Endothelial cell of umbilical vein (primary cell): ENCODE data around the gene GALNT9. TPM values are rescaled to one million over a fixed set of nuclear protein-coding genes. Genes with fewer than 3 reads are reported as not detected.

Source experiments
- BruUV-seq: library from RNA; stranded (reverse); fragments of 400-500 nt; replicated peaks from 2 replicates; lab custom pipeline; 2021; lab: Mats Ljungman, UMichigan
- CTCF ChIA-PET: fragments of 300-600, 350-600 bp; sonication (Branson Sonifier 250); formaldehyde crosslinking; loops from one replicate; lab custom pipeline; 2021; ENCODE audit warnings: antibody characterized with exemption, inconsistent platforms; lab: Charles Lee
- POLR2A ChIA-PET: fragments of 300-600, 350-600 bp; sonication (Branson Sonifier 250); formaldehyde crosslinking; loops from one replicate; lab custom pipeline; 2021; ENCODE audit warnings: antibody characterized with exemption, inconsistent platforms; lab: Charles Lee
- DNase-seq: peaks from one replicate; pipeline ENCODE4 v3.0.0-alpha.2; 2011; ENCODE audit warnings: low read depth, low spot score
- FAIRE-seq: peaks from 2 replicates; lab custom pipeline; 2011; peaks lifted over from hg19 to GRCh38; lab: Jason Lieb, UNC
- H2AFZ ChIP-seq: 2 replicates; pipeline ENCODE4 v1.6.0; 2012; ENCODE audit warnings: low read depth, low read length, control low read depth, inconsistent platforms
- H3K27ac ChIP-seq: 2 replicates; pipeline ENCODE4 v1.5.1; 2011; ENCODE audit warnings: low read depth, mild to moderate bottlenecking, control low read depth, low read length, moderate library complexity; ENCODE audit not compliant: insufficient read depth
- H3K27me3 ChIP-seq, 2 experiments: 2 replicates each; pipeline versions ENCODE4 v1.6.0 to v1.6.1; 2011; ENCODE audit warnings: low read length in 2 of 2, mixed read lengths in 1 of 2; ENCODE audit not compliant: control insufficient read depth in 2 of 2, insufficient read depth in 2 of 2
- H3K36me3 ChIP-seq, 2 experiments: 2 replicates in 1 of 2; 3 replicates in 1 of 2; pipeline ENCODE4 v1.5.1; 2011; ENCODE audit warnings: low read length in 2 of 2, mild to moderate bottlenecking in 1 of 2, moderate library complexity in 1 of 2; ENCODE audit not compliant: control insufficient read depth in 2 of 2, insufficient read depth in 2 of 2; ENCODE audit errors: extremely low read depth in 1 of 2
- H3K4me1 ChIP-seq: 3 replicates; pipeline ENCODE4 v1.5.1; 2011; ENCODE audit warnings: mild to moderate bottlenecking, low read length; ENCODE audit not compliant: control insufficient read depth, insufficient read depth; ENCODE audit errors: extremely low read depth
- H3K4me2 ChIP-seq: 2 replicates; pipeline ENCODE4 v1.6.1; 2011; ENCODE audit warnings: low read length, control low read depth, mixed read lengths; ENCODE audit not compliant: insufficient read depth
- H3K4me3 ChIP-seq, 3 experiments: fragments of 200-600 bp in 1 of 3; sonication (generic), shearing (Covaris generic) in 1 of 3; replicated peaks in 1 of 3; 2 replicates each; pipeline ENCODE4 v1.5.1; 2011 to 2016; ENCODE audit warnings: control low read depth in 3 of 3, low read length in 3 of 3, mild to moderate bottlenecking in 2 of 3, inconsistent platforms in 1 of 3, low read depth in 1 of 3, moderate library complexity in 1 of 3; ENCODE audit not compliant: insufficient read depth in 1 of 3
- H3K79me2 ChIP-seq: 2 replicates; pipeline ENCODE4 v1.6.0; 2012; ENCODE audit warnings: low read length, inconsistent platforms; ENCODE audit not compliant: control insufficient read depth, insufficient read depth
- H3K9ac ChIP-seq: replicated peaks from 2 replicates; pipeline ENCODE3; 2011; ENCODE audit warnings: low read length, control low read depth; ENCODE audit not compliant: insufficient read depth; ENCODE audit errors: extremely low read depth
- H3K9me1 ChIP-seq: replicated peaks from 3 replicates; pipeline ENCODE4 v1.6.0; 2011; ENCODE audit warnings: mild to moderate bottlenecking, low read length; ENCODE audit not compliant: control insufficient read depth, insufficient read depth; ENCODE audit errors: extremely low read depth
- H3K9me3 ChIP-seq: replicated peaks from 2 replicates; pipeline ENCODE4 v1.5.1; 2012; ENCODE audit warnings: low read length, inconsistent platforms; ENCODE audit not compliant: control insufficient read depth, insufficient read depth
- H4K20me1 ChIP-seq: replicated peaks from 2 replicates; pipeline ENCODE3; 2011; ENCODE audit warnings: mild to moderate bottlenecking, low read length; ENCODE audit not compliant: control insufficient read depth, insufficient read depth; ENCODE audit errors: extremely low read depth
- CTCF ChIP-seq, 2 donors: IDR thresholded peaks; 1 replicate in 1 of 2; 2 replicates in 1 of 2; pipeline ENCODE4 v1.5.1; 2011; ENCODE audit warnings: low read length in 2 of 2, mild to moderate bottlenecking in 2 of 2, moderate library complexity in 2 of 2, control low read depth in 1 of 2, inconsistent platforms in 1 of 2, low read depth in 1 of 2; ENCODE audit not compliant: insufficient read depth in 1 of 2; ENCODE audit errors: extremely low read depth in 1 of 2
- EZH2 ChIP-seq: IDR thresholded peaks from 2 replicates; pipeline ENCODE4 v1.6.1; 2012; ENCODE audit warnings: borderline replicate concordance, low read depth, mild to moderate bottlenecking, moderate library complexity, low read length, inconsistent platforms; ENCODE audit not compliant: severe bottlenecking
- FOS ChIP-seq: IDR thresholded peaks from 2 replicates; pipeline ENCODE4 v1.6.1; 2011; ENCODE audit warnings: mild to moderate bottlenecking, low read length, moderate library complexity, borderline replicate concordance; ENCODE audit not compliant: insufficient read depth
- GATA2 ChIP-seq: IDR thresholded peaks from 2 replicates; pipeline ENCODE4 v1.7.0; 2011; ENCODE audit warnings: low read depth, mild to moderate bottlenecking, moderate library complexity, mixed read lengths, low read length; ENCODE audit not compliant: insufficient read length, insufficient read depth
- JUN ChIP-seq: IDR thresholded peaks from 2 replicates; pipeline ENCODE4 v1.6.1; 2011; ENCODE audit warnings: borderline replicate concordance, low read depth; ENCODE audit not compliant: insufficient read length, insufficient read depth
- MYC ChIP-seq: IDR thresholded peaks from one replicate; pipeline ENCODE4 v1.6.1; 2011; ENCODE audit warnings: mild to moderate bottlenecking, low read depth, low read length
- POLR2A ChIP-seq: IDR thresholded peaks from 2 replicates; pipeline ENCODE4 v1.6.1; 2012; ENCODE audit warnings: low read depth, mild to moderate bottlenecking, control low read depth, low read length
- POLR2AphosphoS5 ChIP-seq: IDR thresholded peaks from 2 replicates; pipeline ENCODE4 v1.6.1; 2012; ENCODE audit warnings: low read depth, mild to moderate bottlenecking, control low read depth, low read length, moderate library complexity; ENCODE audit not compliant: insufficient read depth
- dilution Hi-C: fragments of 300-500 bp; cut with MboI; formaldehyde crosslinking; loops from one replicate; pipeline ENCODE4 v1.15.0; 2019; ENCODE audit warnings: low sequenced_read_pairs; ENCODE audit not compliant: extremely low pct_ligation_motif_present
- intact Hi-C: fragments of 100-400 bp; cut with micrococcal nuclease; formaldehyde crosslinking; loops from one replicate; pipeline ENCODE4 v1.10.0; 2022
- polyA plus RNA-seq, 4 experiments: library from polyadenylated mRNA; depleted of rRNA in 3 of 4; stranded (reverse) in 3 of 4; unstranded in 1 of 4; fragments of >200 nt; gene quantifications; 2 replicates each; pipeline versions ENCODE4 v1.2.1 to v1.2.3, GENCODE V29; 2011 to 2012; ENCODE audit warnings: missing spikeins in 1 of 4
- total RNA-seq: library from RNA; stranded (reverse); gene quantifications from 2 replicates; pipeline ENCODE4 v1.2.3, GENCODE V29; 2021
- TF ChIP-seq, protein P1 (sequence below): IDR thresholded peaks from 2 replicates; pipeline ENCODE4 v1.6.1; 2011; ENCODE audit not compliant: insufficient read depth, insufficient read length

Gene GALNT9
- total and polyA plus RNA-seq, 2 donors (not counting 3 experiments of a cell fraction or from before 2014, with no cell fraction given): 0.14 to 0.73 TPM

DNA sequence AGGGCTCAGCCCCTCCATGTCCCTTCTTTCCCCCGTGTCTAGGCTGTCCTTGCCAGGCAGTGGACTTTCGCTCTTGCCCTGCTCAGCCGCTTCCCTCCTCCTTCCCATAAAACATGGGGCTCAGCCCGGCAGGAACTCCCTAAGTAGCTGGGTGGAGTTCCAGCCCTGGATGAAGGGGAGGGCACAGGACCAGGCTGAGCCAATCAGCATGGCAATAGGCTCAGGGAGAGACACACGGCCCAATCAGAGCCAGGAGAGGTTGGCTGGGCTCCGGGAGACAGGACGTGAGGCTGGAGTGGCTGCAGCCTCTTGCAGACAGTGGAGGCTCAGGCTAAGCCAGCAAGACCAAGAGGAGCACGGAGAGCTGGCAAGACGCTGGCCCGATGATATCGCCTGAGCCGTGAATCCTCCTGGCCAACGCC, 54.3 kb downstream of the GALNT9 start:
- no peak overlapping the region for H2AFZ ChIP-seq
- H3K9ac ChIP-seq: no peak overlapping the region
- H4K20me1 ChIP-seq: no peaks in the 10 kb centered on the region
- CTCF ChIA-PET: interaction anchor here (1.2 to 1.7 kb wide), 4 partner anchors 10 to 139 kb away, joined by 3 to 6 read pairs (median 3); no protein-coding TSS in a partner anchor
- no peaks in the 10 kb centered on the region for H3K79me2 ChIP-seq
- POLR2A ChIA-PET: no interaction called here
- no peak overlapping the region for H3K4me3 ChIP-seq
- BruUV-seq: no TSS peak
- intact Hi-C loops (no loop called here), dilution Hi-C loops (no loop called here)
- H3K27me3 ChIP-seq: no peaks in the 10 kb centered on the region
- no peak overlapping the region for H3K4me2 ChIP-seq
- H3K9me1 ChIP-seq: no peaks in the 10 kb centered on the region
- DNase-seq (peak; percentile 31), FAIRE-seq (no peak)
- TF ChIP-seq FOS: no peak
- no peak for TF ChIP-seq POLR2A
- TF ChIP-seq, protein P1, sequence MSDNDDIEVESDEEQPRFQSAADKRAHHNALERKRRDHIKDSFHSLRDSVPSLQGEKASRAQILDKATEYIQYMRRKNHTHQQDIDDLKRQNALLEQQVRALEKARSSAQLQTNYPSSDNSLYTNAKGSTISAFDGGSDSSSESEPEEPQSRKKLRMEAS: no peak
- TF ChIP-seq MYC: no peak
- no peak for TF ChIP-seq CTCF (IDR thresholded peaks at IDR 0.05; ENCODE audit: extremely low read depth in 1 of 2, insufficient read depth in 1 of 2, low read depth in 1 of 2, low read length in 2 of 2)
- no peak for TF ChIP-seq GATA2
- no peak for TF ChIP-seq JUN
- TF ChIP-seq POLR2AphosphoS5: no peak
- no peak for TF ChIP-seq EZH2
- H3K9me3 ChIP-seq: no peaks in the 10 kb centered on the region
- no peaks in the 10 kb centered on the region for H3K36me3 ChIP-seq
- no peak overlapping the region for H3K27ac ChIP-seq
- no peaks in the 10 kb centered on the region for H3K4me1 ChIP-seq
